Ascending aorta (tissue), 2 donors: ENCODE measurements around the gene NELL2. TPM values are rescaled to one million over a fixed set of nuclear protein-coding genes. Genes with fewer than 3 reads are reported as not detected.

ENCODE experiments used
- DNase-seq, 2 donors: peaks; one replicate each; pipeline ENCODE4 v3.0.0-alpha.2; 2019; ENCODE audit warnings: low spot score in 2 of 2
- H3K27ac ChIP-seq, 2 donors: fragments of 200-600 bp; sonication (generic); one replicate each; pipeline ENCODE4 v1.5.1; 2016 to 2017; ENCODE audit warnings: mild to moderate bottlenecking in 1 of 2
- H3K27me3 ChIP-seq: fragments of 200-600 bp; sonication (generic); one replicate; pipeline ENCODE4 v1.5.1; 2017
- H3K36me3 ChIP-seq, 2 donors: fragments of 200-600 bp; sonication (generic); one replicate each; pipeline ENCODE4 v1.5.1; 2016
- H3K4me1 ChIP-seq, 2 donors: fragments of 200-600 bp; sonication (generic); one replicate each; pipeline ENCODE4 v1.5.1; 2016 to 2017; ENCODE audit warnings: mild to moderate bottlenecking in 1 of 2
- H3K4me3 ChIP-seq, 2 donors: fragments of 200-600 bp; sonication (generic); one replicate each; pipeline ENCODE4 v1.5.1; 2016 to 2017; ENCODE audit warnings: mild to moderate bottlenecking in 1 of 2
- H3K9me3 ChIP-seq, 2 donors: fragments of 200-600 bp; sonication (generic); one replicate each; pipeline ENCODE4 v1.5.1; 2016
- intact Hi-C: fragments of 100-400 bp; cut with DNase I; formaldehyde crosslinking; loops from one replicate; pipeline ENCODE4 v1.15.1; 2023
- total RNA-seq: library from RNA; depleted of rRNA; stranded (reverse); fragments of >200 nt; gene quantifications from one replicate; pipeline ENCODE4 v1.1.0, GENCODE V29; 2016
- TF ChIP-seq, protein P1 (sequence below), 3 experiments: fragments of 200-600 bp in 2 of 3; fragments of 450-650 bp in 1 of 3; sonication (generic) in 2 of 3; IDR thresholded peaks; one replicate each; pipeline ENCODE4 v1.5.1; 2016 to 2019; ENCODE audit warnings: antibody characterized with exemption in 3 of 3, mild to moderate bottlenecking in 1 of 3, moderate library complexity in 1 of 3

NELL2 gene
- total RNA-seq, 1 donor from 2014 or later = not detected

DNA sequence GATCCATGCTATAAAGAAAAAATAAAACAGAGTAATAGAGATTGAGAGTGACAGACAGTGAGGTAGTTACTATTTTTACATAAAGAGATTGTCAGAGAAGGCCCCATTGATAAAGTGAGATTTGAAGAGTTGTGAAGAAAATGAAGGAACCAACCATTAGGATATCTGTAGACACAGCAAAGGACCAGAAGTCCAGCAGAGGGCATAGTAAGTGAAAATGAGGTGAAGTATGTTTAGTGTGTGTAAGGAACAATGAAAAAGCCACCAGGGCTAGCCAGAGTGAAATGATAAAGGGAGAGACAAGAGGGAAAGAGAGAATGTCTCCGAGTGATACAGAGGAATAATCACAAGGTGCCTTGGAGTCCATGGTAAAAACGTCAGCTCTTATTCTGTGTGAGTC is 411.0 kb downstream of the NELL2 start:
- intact Hi-C loops = no loop called here
- no peak overlapping the region for H3K27ac ChIP-seq
- DNase-seq = no peak
- H3K36me3 ChIP-seq = no peaks in the 10 kb centered on the region
- no peaks in the 10 kb centered on the region for H3K27me3 ChIP-seq
- H3K9me3 ChIP-seq = no peaks in the 10 kb centered on the region
- no peaks in the 10 kb centered on the region for H3K4me1 ChIP-seq
- TF ChIP-seq, protein P1, sequence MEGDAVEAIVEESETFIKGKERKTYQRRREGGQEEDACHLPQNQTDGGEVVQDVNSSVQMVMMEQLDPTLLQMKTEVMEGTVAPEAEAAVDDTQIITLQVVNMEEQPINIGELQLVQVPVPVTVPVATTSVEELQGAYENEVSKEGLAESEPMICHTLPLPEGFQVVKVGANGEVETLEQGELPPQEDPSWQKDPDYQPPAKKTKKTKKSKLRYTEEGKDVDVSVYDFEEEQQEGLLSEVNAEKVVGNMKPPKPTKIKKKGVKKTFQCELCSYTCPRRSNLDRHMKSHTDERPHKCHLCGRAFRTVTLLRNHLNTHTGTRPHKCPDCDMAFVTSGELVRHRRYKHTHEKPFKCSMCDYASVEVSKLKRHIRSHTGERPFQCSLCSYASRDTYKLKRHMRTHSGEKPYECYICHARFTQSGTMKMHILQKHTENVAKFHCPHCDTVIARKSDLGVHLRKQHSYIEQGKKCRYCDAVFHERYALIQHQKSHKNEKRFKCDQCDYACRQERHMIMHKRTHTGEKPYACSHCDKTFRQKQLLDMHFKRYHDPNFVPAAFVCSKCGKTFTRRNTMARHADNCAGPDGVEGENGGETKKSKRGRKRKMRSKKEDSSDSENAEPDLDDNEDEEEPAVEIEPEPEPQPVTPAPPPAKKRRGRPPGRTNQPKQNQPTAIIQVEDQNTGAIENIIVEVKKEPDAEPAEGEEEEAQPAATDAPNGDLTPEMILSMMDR (IDR thresholded peaks at IDR 0.05) = no peak
- no peak overlapping the region for H3K4me3 ChIP-seq

DNA sequence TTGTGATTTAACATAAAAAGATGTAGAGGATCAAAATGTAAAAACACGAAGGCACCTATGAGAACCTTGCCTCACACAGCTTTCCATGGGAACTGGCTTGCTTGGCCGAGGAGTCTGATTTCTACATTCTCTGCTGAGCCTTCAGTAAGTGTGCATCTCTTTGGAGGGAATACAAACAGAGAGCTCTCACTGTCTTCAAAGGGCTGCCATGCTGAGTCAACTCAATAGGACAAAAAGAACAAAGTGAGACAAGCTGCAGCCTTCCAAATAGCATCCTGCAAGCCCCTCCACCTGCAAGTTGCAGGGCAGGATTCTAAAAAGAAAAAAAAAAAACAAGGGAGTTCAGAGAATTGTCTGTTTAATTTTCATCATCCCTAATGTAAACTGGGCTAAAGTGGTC is 411.9 kb downstream of the NELL2 start:
- Histone ChIP-seq H3K27me3 (no peaks in the 10 kb centered on the region), H3K4me3 (no peak overlapping the region), H3K9me3 (no peaks in the 10 kb centered on the region), H3K4me1 (no peaks in the 10 kb centered on the region), H3K36me3 (no peaks in the 10 kb centered on the region), H3K27ac (no peak overlapping the region)
- DNase-seq = no peak
- TF ChIP-seq, protein P1 (IDR thresholded peaks at IDR 0.05) = no peak
- intact Hi-C loops = no loop called here

DNA sequence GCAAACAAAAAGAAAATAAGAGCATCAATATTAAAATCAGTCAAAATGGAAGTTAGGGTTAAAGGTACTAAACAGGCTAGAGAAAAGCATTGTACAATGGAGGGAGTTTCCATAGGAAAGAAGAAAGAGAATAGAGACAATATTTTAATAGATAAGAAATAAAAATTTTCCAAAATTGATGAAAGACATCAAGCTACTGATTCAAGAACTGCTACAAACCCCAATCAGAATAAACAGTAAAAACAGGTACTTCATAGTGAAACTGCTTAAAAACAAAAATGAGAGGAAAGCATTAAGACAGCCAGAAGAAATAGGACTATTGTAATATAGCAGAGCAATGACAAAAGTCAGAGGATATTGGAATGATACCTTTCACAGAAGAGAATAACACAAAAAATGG is 413.4 kb downstream of the NELL2 start:
- TF ChIP-seq, protein P1 (IDR thresholded peaks at IDR 0.05) = no peak
- H3K36me3 ChIP-seq = no peaks in the 10 kb centered on the region
- DNase-seq = no peak
- no peaks in the 10 kb centered on the region for H3K4me1 ChIP-seq
- no peak overlapping the region for H3K27ac ChIP-seq
- H3K9me3 ChIP-seq = no peaks in the 10 kb centered on the region
- no peak overlapping the region for H3K4me3 ChIP-seq
- no peaks in the 10 kb centered on the region for H3K27me3 ChIP-seq
- intact Hi-C loops = no loop called here

DNA sequence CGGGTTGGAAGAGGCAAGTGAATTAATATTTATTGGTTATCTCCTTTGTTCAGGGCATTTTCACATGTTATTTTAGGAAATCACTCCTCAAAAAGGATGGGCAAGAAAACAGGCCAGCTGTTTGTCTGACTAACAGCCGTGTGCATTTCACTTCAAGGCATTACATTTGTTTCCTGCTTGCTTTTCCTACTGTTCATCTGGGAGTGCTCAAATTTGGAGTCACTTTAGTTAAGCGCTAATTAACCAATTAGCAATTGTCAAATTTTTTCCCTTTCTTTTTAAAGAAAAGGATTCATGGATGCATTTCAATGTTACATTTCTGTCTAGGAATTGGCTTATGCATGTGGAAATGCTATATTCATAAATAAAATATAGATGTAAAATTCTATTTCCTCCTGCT is 415.9 kb downstream of the NELL2 start:
- H3K27me3 ChIP-seq = no peaks in the 10 kb centered on the region
- H3K4me1 ChIP-seq = no peaks in the 10 kb centered on the region
- no peak overlapping the region for H3K27ac ChIP-seq
- TF ChIP-seq, protein P1 (IDR thresholded peaks at IDR 0.05) = no peak
- H3K36me3 ChIP-seq = no peaks in the 10 kb centered on the region
- no peaks in the 10 kb centered on the region for H3K9me3 ChIP-seq
- H3K4me3 ChIP-seq = no peak overlapping the region
- DNase-seq = no peak
- intact Hi-C loops = no loop called here

DNA sequence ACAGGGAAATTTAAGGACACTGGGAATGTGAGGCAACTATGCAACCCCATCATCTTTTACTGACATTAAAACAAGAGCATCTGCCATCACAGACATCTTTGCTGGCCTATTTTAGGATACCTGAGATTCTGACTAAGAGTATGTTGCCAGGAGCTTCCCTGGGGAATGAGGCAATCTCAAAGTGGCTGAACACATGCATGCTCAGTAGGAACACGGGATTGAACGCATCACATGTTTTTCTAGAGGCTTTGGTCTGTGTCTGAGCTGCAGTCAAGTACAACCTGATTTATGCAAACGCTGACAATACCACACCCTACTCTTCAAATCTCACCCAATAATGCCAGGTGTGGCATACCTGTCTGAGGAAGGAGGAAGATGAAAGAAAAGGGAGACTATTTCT is 416.5 kb downstream of the NELL2 start:
- Histone ChIP-seq H3K4me3 (no peak overlapping the region), H3K27me3 (no peaks in the 10 kb centered on the region), H3K27ac (no peak overlapping the region), H3K4me1 (no peaks in the 10 kb centered on the region), H3K36me3 (no peaks in the 10 kb centered on the region), H3K9me3 (no peaks in the 10 kb centered on the region)
- DNase-seq = no peak
- TF ChIP-seq, protein P1 (IDR thresholded peaks at IDR 0.05) = no peak
- intact Hi-C loops = no loop called here

Other genes with a start within 250 kb of the NELL2 start
- gene DBX2, start 174.8 kb upstream of the NELL2 start, total RNA-seq = not detected